Measurements from ENCODE around the gene KLHL29.

DNA sequence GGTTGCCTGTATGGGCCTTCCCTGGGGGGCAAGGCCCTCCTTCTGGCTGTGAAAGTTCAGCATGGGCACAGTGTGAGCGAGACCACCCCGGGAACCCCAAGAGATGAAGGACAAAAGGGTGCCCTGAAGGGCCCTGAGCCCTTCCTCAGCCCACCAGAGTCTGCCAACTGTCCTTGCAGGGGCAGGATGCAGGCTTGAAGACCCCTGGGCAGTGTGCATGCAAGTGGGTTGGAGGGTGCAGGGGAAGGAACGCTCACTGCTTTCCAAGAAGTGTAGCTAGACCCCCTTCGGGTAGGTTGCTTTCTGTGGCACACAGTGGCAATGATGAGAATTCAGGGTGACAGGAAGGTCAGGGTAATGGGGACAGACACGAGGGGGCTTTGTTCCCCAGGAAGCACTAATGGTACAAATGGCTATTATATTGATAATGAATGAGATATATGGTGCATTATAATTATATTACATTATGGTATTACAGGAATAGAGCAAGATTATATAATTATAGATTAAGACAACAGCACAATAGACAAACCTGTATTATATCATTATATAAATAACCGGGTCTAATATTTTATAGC is 313.2 kb downstream of the KLHL29 start:
- TF ChIP-seq, protein P1, sequence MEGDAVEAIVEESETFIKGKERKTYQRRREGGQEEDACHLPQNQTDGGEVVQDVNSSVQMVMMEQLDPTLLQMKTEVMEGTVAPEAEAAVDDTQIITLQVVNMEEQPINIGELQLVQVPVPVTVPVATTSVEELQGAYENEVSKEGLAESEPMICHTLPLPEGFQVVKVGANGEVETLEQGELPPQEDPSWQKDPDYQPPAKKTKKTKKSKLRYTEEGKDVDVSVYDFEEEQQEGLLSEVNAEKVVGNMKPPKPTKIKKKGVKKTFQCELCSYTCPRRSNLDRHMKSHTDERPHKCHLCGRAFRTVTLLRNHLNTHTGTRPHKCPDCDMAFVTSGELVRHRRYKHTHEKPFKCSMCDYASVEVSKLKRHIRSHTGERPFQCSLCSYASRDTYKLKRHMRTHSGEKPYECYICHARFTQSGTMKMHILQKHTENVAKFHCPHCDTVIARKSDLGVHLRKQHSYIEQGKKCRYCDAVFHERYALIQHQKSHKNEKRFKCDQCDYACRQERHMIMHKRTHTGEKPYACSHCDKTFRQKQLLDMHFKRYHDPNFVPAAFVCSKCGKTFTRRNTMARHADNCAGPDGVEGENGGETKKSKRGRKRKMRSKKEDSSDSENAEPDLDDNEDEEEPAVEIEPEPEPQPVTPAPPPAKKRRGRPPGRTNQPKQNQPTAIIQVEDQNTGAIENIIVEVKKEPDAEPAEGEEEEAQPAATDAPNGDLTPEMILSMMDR (conservative IDR thresholded peaks at IDR 0.05; ENCODE audit: low read depth, low read length), result no peak
- no peak for TF ChIP-seq EZH2 (IDR thresholded peaks at IDR 0.05; ENCODE audit: low read length, unreplicated experiment)
